NCI-H1417 treated with DMSO at 0.1 percent for 48 hours (cell line): Measurements from ENCODE around the gene APOL1.
"Not testable (repeated sequence)": the region's sequence is repeated elsewhere in the genome, so short reads cannot be mapped to it uniquely, and the experiment has no call there.

ENCODE experiments used
- DNase-seq: peaks from one replicate; lab custom pipeline; 2025; lab: John Stamatoyannopoulos, UW

Gene APOL1

DNA sequence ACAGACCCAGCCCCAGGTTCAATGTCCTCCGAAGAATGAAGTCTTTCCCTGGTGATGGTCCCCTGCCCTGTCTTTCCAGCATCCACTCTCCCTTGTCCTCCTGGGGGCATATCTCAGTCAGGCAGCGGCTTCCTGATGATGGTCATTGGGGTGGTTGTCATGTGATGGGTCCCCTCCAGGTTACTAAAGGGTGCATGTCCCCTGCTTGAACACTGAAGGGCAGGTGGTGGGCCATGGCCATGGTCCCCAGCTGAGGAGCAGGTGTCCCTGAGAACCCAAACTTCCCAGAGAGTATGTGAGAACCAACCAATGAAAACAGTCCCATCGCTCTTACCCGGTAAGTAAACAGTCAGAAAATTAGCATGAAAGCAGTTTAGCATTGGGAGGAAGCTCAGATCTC is 14.1 kb downstream of the APOL1 start:
- DNase-seq = no peak

DNA sequence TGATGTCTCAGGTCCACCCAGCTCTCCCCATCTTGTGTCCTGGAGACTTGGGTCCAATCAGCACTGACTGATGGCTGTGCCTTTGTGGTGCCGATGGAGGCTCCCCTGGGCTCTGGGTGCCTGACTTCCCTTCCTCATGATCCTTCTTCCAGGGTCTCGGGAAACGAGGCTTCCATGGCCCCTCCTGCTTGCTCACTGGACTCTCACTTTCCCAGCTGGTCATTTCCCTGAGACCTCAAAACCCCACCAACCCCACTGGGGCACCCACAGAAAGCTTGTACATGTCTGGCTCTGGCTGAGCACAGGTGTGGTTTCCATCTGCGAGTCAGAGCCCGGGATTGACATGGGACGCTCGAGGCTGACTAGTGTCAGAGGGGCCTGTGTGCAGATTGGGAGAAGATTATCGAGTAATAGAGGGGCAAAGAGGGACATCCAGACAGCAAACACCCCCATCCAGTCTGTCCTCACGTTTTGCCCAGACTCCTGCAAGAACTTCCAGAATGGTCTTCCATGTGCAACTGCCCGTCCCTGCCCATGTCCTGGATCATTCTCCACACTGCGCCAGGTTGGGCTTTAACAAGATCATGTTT is 15.1 kb downstream of the APOL1 start:
- DNase-seq = no peak

DNA sequence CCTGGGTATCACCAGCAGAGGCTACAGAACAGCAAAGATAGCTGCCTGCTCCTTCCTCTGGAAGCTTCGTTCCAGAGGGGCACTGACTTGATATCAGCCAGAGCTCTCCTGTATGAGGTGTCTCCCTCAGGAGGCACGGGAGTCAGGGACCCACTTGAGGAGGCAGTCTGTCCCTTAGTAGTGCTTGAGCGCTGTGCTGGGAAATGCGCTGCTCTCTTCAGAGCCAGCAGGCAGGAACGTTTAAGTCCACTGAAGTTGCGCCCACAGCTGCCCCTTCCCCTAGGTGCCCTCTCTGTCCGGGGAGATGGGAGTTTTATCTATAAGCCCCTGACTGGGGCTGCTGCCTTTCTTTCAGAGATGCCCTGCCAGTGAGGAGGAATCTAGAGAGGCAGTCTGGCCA is 18.3 kb downstream of the APOL1 start:
- DNase-seq = not testable (repeated sequence)

DNA sequence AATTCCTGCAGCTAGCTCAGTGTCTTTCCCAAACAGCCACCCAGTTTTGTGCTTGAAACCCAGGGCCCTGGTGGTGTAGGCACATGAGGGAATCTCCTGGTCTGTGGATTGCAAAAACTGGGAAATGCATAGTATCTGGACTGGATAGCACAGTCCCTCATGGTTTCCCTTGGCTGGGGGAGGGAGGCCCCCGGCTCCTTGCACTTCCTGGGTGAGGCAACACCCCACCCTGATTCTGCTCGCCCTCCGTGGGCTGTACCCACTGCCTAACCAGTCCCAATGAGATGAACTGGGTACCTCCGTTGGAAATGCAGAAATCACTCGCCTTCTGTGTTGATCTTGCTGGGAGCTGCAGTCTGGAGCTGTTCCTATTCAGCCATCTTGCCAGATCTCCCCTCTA is 19.0 kb downstream of the APOL1 start:
- DNase-seq = not testable (repeated sequence)

DNA sequence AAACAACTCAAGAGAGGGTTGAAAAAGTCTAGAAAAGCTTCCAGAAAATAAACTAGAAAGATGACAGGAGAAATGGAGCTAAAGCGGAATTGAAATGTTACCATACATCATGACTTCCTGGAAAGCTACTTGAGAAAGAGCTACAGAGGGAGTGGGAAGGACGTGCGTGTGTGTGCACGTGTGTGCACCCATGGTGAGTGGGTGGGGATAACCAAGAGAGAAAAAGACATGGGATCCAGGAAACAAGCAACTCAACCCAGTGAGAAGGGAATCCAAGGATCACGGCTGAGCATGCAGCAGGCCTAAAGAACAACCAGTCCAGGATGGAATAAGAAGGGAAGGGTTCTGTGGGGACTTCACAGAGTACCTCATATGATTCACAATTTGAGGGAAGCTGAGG is 21.6 kb downstream of the APOL1 start:
- no peak for DNase-seq

DNA sequence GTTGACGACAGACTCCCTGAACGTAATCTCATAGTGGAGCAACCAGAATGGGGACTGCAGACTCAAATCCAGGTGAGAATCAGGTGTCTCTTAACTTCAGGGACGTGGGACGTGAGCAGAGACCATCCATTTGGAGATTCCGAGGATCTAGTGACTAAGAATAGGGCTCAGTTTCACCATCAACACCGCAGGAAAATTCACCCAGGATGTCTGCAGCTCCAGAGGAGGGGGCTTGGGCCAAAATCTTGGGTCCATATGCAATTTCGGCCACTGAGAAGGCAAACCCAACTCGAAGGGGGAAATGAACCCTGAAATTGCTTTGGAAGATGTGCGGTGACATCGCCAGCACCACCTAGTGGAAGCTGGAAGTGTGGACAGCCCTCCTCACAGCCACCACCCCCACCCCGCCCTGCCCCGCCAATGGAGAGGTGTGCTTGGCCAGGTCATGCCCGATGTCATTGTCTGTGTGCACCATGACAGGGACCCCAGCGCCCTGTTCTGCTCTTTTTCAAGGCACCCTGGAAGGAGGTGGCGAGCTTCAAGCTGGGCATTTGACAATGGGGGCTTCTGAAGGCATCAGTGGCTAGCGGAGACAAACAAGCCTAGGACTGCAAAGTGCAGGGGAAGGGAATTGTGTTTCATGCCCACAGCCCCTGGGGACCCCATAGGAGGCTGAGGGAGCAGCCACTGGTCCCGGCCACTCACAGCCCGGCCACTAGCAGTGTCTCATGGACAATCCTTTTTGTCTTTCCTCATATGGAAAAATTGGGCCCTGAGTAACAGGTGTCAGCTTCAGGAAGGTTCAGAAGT is 24.8 kb downstream of the APOL1 start:
- DNase-seq = no peak

DNA sequence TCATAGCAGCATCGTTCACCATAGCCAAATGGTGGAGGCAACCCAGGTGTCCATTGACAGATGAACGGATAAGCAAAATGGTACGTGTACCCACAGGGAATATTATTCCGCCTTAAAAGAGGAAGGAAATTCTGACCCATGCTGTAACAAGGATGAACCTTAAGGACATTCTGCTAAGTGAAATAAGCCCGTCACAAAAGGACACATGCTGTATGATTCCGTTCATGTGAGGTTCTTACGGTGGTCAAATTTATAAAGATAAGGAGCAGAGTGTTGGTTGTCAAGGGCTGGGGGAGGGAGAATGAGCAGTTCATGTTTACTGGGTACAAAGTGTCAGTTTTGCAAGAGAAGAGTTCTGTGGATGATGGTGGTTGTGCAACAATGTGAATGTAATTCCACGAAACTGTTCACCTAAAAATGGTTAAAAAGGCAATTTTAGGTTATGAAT is 26.3 kb downstream of the APOL1 start:
- DNase-seq = no peak

DNA sequence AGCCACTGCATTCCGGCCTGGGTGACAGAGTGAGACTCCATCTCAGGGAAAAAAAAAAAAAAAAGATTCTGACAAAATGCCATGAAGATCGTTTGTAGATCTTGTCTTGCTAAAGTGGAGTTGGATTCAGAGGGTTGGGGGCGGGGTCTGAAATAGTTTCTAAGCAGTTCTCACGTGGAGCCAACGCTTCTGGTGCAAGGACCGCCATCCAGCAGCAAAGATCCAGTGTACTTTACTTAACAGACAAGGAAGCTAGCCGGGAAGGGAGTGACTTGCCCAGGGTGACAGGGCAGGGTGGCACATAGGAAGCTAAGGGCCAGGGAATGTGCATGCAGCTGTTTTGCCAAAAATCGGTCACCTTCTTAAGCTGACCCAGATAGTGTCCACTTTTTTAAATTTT is 27.4 kb downstream of the APOL1 start:
- DNase-seq = no peak

DNA sequence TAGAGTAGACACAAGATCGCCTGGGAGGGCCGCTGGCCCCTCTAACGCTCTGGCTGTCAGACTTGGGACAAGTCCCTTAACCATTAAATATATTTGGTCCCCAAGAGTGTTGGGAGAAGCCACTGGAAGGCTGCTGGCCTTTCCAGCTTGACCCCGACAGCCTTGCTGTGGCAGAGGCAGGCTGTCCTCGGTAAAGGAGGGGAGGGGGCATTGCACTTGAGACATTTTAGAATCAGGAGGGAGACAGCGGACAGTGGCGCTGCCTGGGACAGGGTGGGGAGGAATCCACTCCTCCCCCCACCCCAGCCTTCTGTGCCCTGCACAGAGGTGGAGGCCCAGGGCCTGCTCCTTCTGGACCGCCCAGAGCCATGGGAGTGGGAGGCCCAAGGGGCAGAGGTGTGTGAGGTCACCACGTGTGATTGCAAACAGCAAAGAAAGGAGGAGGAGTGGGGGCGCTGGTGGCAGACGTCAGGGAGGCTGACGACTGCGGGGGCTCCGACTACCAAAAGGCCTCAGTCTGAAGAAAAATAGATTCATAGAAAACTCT is 28.9 kb downstream of the APOL1 start:
- DNase-seq = no peak

DNA sequence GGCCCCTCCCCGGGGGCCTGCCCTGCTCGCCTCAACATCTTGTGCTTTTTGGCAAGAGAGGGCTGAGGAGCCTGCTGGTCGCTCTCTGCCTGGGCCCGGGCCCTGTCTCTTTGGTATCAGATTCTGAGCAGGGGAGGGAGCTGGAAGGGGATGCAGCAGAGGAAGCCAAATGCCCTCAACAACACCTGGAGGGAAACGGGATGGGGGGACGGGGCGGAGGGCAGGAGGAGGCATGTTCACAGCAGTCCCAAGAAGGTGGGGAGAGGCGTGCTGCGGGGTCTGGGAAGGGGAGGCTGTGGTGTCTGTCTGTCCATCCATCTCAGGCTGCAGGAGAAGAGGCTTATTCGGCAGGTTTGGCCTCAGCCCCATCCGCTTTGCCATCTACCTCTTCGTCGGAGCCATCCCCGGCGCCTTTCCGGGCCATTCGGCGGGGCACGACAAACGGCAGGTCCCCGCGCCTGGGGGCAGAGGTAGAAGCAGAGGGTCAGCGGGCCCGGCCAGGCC is 29.4 kb downstream of the APOL1 start:
- DNase-seq = no peak

DNA sequence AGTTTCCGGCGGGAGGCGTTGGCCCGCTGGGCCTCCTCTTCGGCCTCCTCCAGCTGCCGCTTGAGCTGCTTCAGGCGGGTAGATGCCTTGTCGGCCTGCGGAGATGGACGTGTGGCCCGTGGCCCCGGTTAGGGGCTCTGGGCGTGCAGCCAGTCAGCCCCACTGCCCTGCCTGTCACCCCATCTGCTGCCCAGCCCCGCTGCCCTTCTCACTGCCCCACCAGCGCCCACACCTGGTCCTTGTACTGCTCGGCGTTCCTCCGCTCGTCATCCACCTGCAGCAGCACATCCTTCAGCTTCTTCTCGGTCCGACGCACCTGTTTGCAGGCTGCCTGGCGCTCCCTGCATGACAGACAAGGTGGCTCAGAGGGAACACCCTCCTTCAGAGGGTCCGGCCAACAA is 31.2 kb downstream of the APOL1 start:
- no peak for DNase-seq

DNA sequence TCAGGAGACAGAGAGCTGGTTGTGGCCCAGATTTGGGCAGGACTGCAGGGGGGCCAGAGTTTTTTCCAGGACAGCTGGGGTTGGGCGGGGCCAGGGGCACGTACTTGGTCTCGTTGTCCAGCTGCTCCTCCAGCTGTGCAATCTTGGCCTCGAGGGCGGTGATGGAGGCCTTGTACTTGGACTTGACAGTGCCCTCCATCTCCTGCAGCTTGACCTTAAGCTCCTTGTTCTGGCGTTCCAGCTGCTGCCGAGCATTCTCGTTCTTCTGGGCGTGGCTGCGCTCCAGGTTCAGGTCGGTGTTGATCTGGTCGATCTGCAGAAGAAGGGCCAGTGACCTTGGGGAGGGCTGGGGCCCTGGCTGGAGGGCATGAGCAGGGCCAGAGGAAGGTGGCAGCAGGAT is 32.1 kb downstream of the APOL1 start:
- no peak for DNase-seq

DNA sequence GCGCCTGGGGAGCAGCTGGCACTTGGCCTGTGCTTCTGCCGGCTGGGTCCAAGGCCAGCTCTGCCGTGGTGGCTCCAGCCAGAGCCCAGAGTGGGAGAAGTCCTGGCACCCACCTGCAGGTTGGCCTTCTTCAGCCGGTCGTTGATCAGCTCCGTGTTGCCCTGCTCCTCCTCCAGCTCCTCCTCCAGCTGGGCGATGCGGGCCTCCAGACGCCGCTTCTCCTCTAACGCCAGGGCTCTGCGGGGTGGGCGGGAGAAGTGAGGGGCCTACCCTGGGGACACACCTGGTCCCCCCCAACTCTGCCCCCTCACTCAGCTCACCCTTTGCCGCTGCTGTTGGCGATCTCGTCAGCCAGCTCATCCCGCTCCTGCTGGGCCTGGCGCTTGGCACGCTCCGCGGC is 32.6 kb downstream of the APOL1 start:
- DNase-seq = no peak

DNA sequence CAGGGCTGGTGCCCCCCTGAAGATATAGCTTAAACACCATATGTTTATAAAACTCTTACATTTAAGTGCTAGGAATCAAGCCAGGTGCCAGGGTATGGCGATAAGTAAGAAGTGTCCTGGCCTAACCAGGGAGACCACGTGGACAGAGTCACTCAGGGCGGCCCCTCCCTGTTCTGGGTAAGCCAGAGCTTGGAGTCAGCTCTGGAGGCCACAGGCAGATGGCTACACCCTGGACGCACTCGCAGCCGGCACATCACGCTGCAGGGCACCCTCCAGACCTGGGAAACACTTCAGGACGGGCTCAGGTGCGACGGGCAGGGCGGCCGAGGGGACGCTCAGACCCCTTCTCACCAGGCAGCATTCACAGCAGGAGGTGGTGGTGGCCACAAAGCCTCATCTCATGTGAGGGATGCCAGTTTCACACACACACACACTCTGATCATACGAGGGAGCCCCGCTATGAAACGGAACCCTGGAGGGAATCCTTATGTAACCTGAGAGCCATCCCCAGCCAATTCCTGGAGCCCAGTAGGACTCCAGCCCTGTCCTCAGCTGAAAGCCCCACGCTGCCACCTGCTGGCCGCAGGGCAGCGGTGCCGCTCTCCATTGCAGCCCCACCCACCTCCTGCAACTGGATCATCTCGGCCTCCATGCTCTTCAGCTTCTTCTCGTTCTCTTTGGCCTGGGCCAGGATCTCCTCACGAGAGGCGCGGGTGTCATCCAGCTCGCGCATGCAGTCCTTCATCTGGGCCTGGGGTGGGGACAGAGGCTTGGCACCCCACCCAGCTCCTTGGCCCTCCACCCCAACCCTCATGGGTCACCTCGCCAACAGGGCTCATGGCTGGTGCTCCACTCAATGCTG is 33.4 kb downstream of the APOL1 start:
- no peak for DNase-seq

DNA sequence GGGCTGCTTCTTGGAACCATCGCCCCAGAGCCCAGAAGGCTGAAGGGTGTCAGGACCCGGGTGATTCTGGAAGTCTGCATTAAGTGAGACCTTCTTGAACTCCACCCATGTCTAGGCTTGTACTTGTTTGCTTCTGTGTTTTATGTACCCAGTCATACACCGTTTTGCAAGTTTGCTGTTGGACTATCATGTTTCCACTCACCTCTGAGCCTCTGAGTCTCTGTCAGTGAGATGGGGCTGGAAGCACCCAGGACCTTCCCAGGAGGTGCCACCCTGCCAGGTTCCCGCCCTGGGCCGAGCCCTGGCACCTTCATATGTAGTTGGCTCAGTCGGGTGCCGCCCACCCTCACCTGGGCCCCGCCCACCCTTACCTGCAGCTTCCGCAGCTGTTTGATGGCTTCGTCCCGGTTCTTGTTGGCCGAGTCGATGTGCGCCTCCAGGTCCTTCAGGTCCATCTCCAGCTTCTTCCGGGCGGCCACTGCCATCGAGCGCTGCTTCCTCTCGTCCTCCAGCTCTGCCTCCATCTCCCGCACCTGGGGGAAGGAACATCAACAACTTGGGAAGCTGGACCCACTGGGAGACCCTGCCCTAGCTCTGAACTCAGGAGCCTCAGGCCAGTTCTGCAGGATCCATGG is 35.1 kb downstream of the APOL1 start:
- no peak for DNase-seq

DNA sequence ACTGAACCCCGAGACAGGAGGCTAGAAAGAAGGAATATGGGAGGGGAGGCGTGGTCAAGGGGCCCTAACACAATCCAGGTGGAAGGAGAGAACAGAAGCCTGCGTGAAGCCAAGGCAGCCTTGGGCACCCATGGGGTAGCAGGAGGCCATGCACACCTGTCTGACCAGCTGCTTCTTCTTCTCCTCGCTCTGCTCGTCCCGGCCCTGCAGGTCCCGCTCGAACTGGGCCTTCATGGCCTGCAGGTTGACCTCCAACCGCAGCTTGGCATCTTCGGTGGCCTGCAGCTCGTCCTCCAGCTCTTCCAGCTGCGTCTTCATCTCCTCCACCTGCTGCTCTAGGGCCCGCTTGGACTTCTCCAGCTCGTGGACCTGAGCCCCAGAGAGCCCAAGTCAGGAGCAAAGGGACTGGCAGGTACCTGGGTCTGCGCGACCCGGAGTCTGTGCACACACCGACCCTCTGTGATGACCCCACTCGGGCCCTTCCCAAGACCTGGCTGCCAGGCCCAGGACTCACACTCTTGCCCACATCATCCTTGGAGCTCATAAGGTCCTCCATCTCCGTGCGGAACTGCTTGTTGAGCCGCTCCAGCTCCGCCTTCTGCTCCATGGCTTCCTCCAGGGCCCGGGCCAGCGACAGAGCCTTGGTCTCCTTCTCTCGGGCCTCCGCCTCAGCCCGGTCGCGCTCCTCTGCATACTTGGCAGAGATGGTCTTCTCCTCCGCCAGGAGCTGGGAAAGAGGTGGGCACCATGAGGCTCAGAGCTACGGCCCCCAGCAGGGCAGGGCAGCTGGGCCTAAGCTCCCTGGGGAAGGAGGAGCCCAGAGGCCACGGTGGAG is 35.9 kb downstream of the APOL1 start:
- DNase-seq = no peak

DNA sequence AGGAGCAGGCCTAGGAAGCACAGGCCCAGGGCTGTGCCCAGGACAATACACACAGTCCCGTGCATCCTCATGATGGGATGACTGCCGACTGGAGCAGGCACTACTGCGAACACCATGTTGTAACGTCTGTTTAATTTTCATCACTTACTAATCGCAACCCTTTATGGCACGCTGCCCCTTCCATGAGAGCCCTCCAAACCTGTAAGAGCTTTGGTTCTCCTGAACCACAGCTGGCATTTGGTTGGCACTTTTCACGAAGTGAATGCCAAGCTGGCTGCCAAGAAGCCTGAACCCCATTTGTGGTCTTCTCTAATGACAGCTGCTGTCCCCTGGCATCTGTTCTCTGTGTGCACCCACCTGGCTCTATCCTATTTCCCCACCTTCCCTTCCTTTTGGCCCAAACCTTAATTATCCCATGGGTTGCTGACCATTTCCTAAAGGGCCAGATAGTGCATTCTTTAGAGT is 36.5 kb downstream of the APOL1 start:
- no peak for DNase-seq

DNA sequence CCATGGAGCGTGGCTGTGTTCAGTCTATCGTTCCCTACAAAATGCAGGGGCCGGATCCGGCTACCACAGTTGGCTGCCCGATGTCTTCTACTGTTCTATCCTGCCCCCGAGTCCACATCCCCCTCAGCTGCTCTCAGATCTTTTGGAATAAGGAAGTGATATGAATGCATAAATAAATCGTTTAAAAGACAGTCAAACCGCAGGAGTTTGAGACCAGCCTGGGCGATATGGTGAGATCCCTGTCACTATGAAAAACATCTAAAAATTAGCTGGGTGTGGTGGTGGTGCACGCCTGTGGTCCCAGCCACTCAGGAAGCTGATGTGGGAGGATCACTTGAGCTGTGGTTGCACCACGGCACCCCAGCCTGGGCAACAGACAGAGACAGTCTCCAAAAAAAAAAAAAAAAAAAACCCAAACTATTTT is 37.0 kb downstream of the APOL1 start:
- not testable (repeated sequence) for DNase-seq

DNA sequence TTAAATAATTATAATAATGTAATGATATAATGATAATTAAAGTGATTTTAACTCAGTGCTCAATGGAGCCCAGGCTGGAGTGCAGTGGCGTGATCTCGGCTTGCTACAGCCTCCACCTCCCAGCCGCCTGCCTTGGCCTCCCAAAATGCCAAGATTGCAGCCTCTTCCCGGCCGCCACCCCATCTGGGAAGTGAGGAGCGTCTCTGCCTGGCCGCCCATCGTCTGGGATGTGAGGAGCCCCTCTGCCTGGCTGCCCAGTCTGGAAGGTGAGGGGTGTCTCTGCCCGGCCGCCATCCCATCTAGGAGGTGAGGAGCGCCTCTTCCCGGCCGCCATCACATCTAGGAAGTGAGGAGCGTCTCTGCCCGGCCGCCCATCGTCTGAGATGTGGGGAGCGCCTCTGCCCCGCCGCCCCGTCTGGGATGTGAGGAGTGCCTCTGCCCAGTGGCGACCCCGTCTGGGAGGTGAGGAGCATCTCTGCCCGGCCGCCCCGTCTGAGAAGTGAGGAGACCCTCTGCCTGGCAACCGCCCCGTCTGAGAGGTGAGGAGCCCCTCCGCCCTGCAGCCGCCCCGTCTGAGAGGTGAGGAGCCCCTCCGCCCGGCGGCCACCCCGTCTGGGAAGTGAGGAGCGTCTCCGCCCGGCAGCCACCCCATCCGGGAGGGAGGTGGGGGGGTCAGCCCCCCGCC is 37.6 kb downstream of the APOL1 start:
- DNase-seq = not testable (repeated sequence)
